Body of pancreas (tissue), 4 donors: Measurements from ENCODE around the gene SLC17A1.

ENCODE experiments used
- CTCF ChIP-seq, 7 experiments: fragments of 450-650 bp in 4 of 7; fragments of 200-600 bp in 3 of 7; sonication (generic) in 3 of 7; IDR thresholded peaks; one replicate each; pipeline ENCODE4 v1.5.1; 2016 to 2019; ENCODE audit warnings: antibody characterized with exemption in 7 of 7
- POLR2A ChIP-seq, 3 donors: fragments of 450-650 bp; IDR thresholded peaks; one replicate each; pipeline ENCODE4 v1.6.1; 2016; ENCODE audit warnings: antibody characterized with exemption in 3 of 3, mild to moderate bottlenecking in 2 of 3

GRCh38 chr6:25777031-25777430 is 54.8 kb downstream of the SLC17A1 start:
- TF ChIP-seq CTCF (IDR thresholded peaks at IDR 0.05) (no peak), POLR2A (IDR thresholded peaks at IDR 0.05) (no peak)
